DND-41 (cell line): ENCODE data around the gene GPR82.

Experiments used
- ATAC-seq: fragments of 200-7000 bp; cut with Tn5 transposase; 3 replicates; pipeline ENCODE4 v1.9.1; 2021; ENCODE audit warnings: low read depth; ENCODE audit not compliant: insufficient read depth
- DNase-seq: peaks from one replicate; pipeline ENCODE4 v3.0.0-alpha.2; 2020
- H2AFZ ChIP-seq: 2 replicates; pipeline ENCODE4 v1.6.0; 2012; ENCODE audit warnings: low read depth, low read length
- H3K27ac ChIP-seq: 2 replicates; pipeline ENCODE4 v1.5.1; 2012; ENCODE audit warnings: low read length, inconsistent platforms
- H3K27me3 ChIP-seq: fragments of 200-600 bp; sonication (generic); 2 replicates; pipeline ENCODE4 v1.6.0; 2012; ENCODE audit warnings: low read length, mild to moderate bottlenecking, inconsistent platforms; ENCODE audit not compliant: insufficient read depth, poor library complexity
- H3K36me3 ChIP-seq: 2 replicates; pipeline ENCODE4 v1.5.1; 2012; ENCODE audit warnings: low read length, inconsistent platforms; ENCODE audit not compliant: insufficient read depth
- H3K4me1 ChIP-seq: 2 replicates; pipeline ENCODE4 v1.5.1; 2012; ENCODE audit warnings: mild to moderate bottlenecking, low read length; ENCODE audit not compliant: insufficient read depth
- H3K4me2 ChIP-seq: 2 replicates; pipeline ENCODE4 v1.6.0; 2012; ENCODE audit warnings: mild to moderate bottlenecking, moderate library complexity, low read length, inconsistent platforms; ENCODE audit not compliant: insufficient read depth
- H3K4me3 ChIP-seq, 2 experiments: fragments of 200-600 bp in 1 of 2; shearing (Covaris generic) in 1 of 2; 2 replicates each; pipeline ENCODE4 v1.5.1; 2012 to 2016; ENCODE audit warnings: inconsistent platforms in 2 of 2, low read length in 2 of 2, mild to moderate bottlenecking in 2 of 2, low read depth in 1 of 2, moderate library complexity in 1 of 2
- H3K79me2 ChIP-seq: 2 replicates; pipeline ENCODE4 v1.6.0; 2012; ENCODE audit warnings: low read length, inconsistent platforms; ENCODE audit not compliant: insufficient read depth
- H3K9ac ChIP-seq: 2 replicates; pipeline ENCODE4 v1.6.0; 2012; ENCODE audit warnings: low read depth, mild to moderate bottlenecking, inconsistent platforms, low read length, moderate library complexity
- H3K9me3 ChIP-seq: 2 replicates; pipeline ENCODE4 v1.5.1; 2012; ENCODE audit warnings: low read length, moderate library complexity, mild to moderate bottlenecking, inconsistent platforms; ENCODE audit not compliant: insufficient read depth, severe bottlenecking
- H4K20me1 ChIP-seq: 2 replicates; pipeline ENCODE4 v1.6.0; 2012; ENCODE audit warnings: low read length; ENCODE audit not compliant: insufficient read depth
- CTCF ChIP-seq: IDR thresholded peaks from 2 replicates; pipeline ENCODE4 v1.5.1; 2012; ENCODE audit warnings: borderline replicate concordance, low read length, moderate library complexity, mild to moderate bottlenecking; ENCODE audit not compliant: poor library complexity, severe bottlenecking; ENCODE audit errors: extremely low read depth
- EZH2 ChIP-seq: IDR thresholded peaks from 3 replicates; pipeline ENCODE4 v1.6.1; 2012; ENCODE audit warnings: borderline replicate concordance, low read depth, mild to moderate bottlenecking, moderate library complexity, low read length, inconsistent platforms; ENCODE audit not compliant: severe bottlenecking

Gene GPR82

DNA sequence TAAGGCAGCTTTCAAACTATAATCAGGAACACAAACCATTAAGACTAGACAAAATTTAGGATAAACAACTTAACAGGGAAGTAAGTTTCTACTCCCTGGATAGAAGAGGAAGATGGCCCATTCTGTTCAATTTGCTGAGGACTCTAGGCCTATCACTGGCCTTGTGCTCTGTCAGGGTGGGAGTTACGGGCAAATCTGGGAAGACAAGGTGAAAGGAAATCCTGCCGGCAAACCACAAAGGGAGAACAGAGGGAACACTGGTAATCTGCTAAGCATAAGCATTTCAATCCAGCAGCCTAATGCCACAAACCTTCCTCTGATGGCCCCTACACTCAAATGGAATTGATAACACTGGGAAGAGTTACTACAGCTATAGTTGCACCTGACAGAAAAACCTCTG, 8.3 kb downstream of the GPR82 start:
- no peak overlapping the region; the same call in 1 of the 2 replicates for H3K27ac ChIP-seq
- H3K79me2 ChIP-seq: no peaks in the 10 kb centered on the region
- H4K20me1 ChIP-seq: no peaks in the 10 kb centered on the region
- no peaks in the 10 kb centered on the region for H3K27me3 ChIP-seq
- no peak overlapping the region for H2AFZ ChIP-seq
- H3K9me3 ChIP-seq: no peaks in the 10 kb centered on the region
- TF ChIP-seq EZH2: no peak
- TF ChIP-seq CTCF: no peak
- no peak overlapping the region for H3K4me2 ChIP-seq
- no peak for DNase-seq
- H3K4me1 ChIP-seq: no peaks in the 10 kb centered on the region
- no peak for ATAC-seq
- peaks cover 5% of the 10 kb centered on the region; the same call in 1 of the 2 replicates for H3K36me3 ChIP-seq
- no peak overlapping the region for H3K9ac ChIP-seq
- no peak overlapping the region for H3K4me3 ChIP-seq

GRCh38 chrX:41733939-41734338, 10.0 kb downstream of the GPR82 start:
- H3K4me2 ChIP-seq: no peak overlapping the region
- no peak for ATAC-seq
- peaks cover 5% of the 10 kb centered on the region; the same call in 1 of the 2 replicates for H3K36me3 ChIP-seq
- no peaks in the 10 kb centered on the region for H3K27me3 ChIP-seq
- H2AFZ ChIP-seq: no peak overlapping the region
- H3K79me2 ChIP-seq: no peaks in the 10 kb centered on the region
- no peak overlapping the region for H3K27ac ChIP-seq
- no peaks in the 10 kb centered on the region for H3K9me3 ChIP-seq
- TF ChIP-seq EZH2 (no peak), CTCF (no peak)
- H3K4me1 ChIP-seq: no peaks in the 10 kb centered on the region
- H4K20me1 ChIP-seq: no peaks in the 10 kb centered on the region
- no peak overlapping the region for H3K4me3 ChIP-seq
- H3K9ac ChIP-seq: no peak overlapping the region
- DNase-seq: no peak

DNA sequence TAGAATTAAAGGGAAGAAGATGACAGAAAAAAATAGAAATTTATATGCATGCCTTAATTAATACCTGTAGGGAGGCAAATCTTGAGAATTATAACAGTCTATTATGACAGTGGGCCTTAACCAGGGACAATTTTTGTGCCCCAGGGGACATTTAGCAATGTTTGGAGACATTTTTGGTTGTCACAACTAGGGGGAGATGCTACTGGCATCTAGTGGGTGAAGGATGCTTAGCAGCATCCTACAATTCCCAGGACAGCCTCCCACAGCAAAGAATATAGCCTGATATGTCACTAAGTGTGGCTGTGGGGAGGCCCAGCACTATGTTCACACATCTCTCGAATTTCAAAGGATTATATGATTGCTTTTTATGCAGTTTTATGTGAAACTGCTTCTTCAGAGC, 10.5 kb downstream of the GPR82 start:
- Histone ChIP-seq H3K4me2 (no peak overlapping the region), H3K79me2 (no peaks in the 10 kb centered on the region), H3K4me1 (no peaks in the 10 kb centered on the region), H2AFZ (no peak overlapping the region), H3K9me3 (no peaks in the 10 kb centered on the region), H3K27ac (no peak overlapping the region), H3K4me3 (no peak overlapping the region), H3K27me3 (no peaks in the 10 kb centered on the region), H4K20me1 (no peaks in the 10 kb centered on the region), H3K9ac (no peak overlapping the region), H3K36me3 (peaks cover 5% of the 10 kb centered on the region; the same call in 1 of the 2 replicates)
- DNase-seq (no peak), ATAC-seq (peak; percentile 48; the same call in 1 of the 3 replicates)
- TF ChIP-seq CTCF (peak; percentile 37), EZH2 (no peak)

- no peak overlapping the region for H3K4me3 ChIP-seq
- no peaks in the 10 kb centered on the region for H3K9me3 ChIP-seq
- H3K9ac ChIP-seq: no peak overlapping the region
- no peaks in the 10 kb centered on the region for H3K4me1 ChIP-seq
- H3K4me2 ChIP-seq: no peak overlapping the region
- no peak overlapping the region for H2AFZ ChIP-seq
- peaks cover 12% of the 10 kb centered on the region for H3K36me3 ChIP-seq
- no peak overlapping the region for H3K27ac ChIP-seq
- ATAC-seq (no peak), DNase-seq (no peak)
- no peaks in the 10 kb centered on the region for H4K20me1 ChIP-seq
- no peaks in the 10 kb centered on the region for H3K79me2 ChIP-seq
- no peaks in the 10 kb centered on the region for H3K27me3 ChIP-seq
- no peak for TF ChIP-seq CTCF
- no peak for TF ChIP-seq EZH2
Measured at GRCh38 chrX:41737065-41737464, 13.1 kb downstream of the GPR82 start.
